Transverse colon (tissue), 4 donors: ENCODE measurements around the gene PDE7B. TPM values are rescaled to one million over a fixed set of nuclear protein-coding genes. Genes with fewer than 3 reads are reported as not detected.
A peak's percentile ranks its signal among the peaks of the same experiment; 100 is the strongest.

ENCODE experiments used
- DNase-seq: peaks from one replicate; pipeline ENCODE4 v3.0.0-alpha.2; 2019
- H3K27ac ChIP-seq, 4 donors: fragments of 200-600 bp; sonication (generic); 2 replicates each; pipeline ENCODE4 v1.5.1; 2016 to 2018; ENCODE audit warnings: inconsistent platforms in 4 of 4
- H3K27me3 ChIP-seq: fragments of 200-600 bp; sonication (generic); 2 replicates; pipeline ENCODE4 v1.5.1; 2017; ENCODE audit warnings: inconsistent platforms
- H3K36me3 ChIP-seq, 4 donors: fragments of 200-600 bp; sonication (generic); 2 replicates each; pipeline ENCODE4 v1.5.1; 2017 to 2019; ENCODE audit warnings: inconsistent platforms in 4 of 4
- H3K4me1 ChIP-seq, 4 donors: fragments of 200-600 bp; sonication (generic); 2 replicates each; pipeline ENCODE4 v1.5.1; 2017 to 2020; ENCODE audit warnings: inconsistent platforms in 4 of 4
- H3K4me3 ChIP-seq, 4 donors: fragments of 200-600 bp; sonication (generic); 1 replicate in 1 of 4; 2 replicates in 3 of 4; pipeline versions ENCODE4 v1.5.1 to v1.6.1; 2017 to 2019; ENCODE audit warnings: inconsistent platforms in 4 of 4
- H3K9me3 ChIP-seq, 2 donors: fragments of 200-600 bp; sonication (generic); 2 replicates each; pipeline ENCODE4 v1.5.1; 2017 to 2019; ENCODE audit warnings: inconsistent platforms in 2 of 2
- EP300 ChIP-seq: sonication (generic); formaldehyde crosslinking; IDR thresholded peaks from one replicate; pipeline ENCODE4 v1.6.1; 2017; ENCODE audit warnings: antibody characterized with exemption, low read depth
- POLR2A ChIP-seq: fragments of 450-650 bp; IDR thresholded peaks from one replicate; pipeline ENCODE4 v1.6.1; 2016; ENCODE audit warnings: antibody characterized with exemption, mild to moderate bottlenecking, moderate library complexity
- POLR2AphosphoS5 ChIP-seq, 3 donors: sonication (generic); formaldehyde crosslinking; IDR thresholded peaks; one replicate each; pipeline ENCODE4 v1.6.1; 2016; ENCODE audit warnings: antibody characterized with exemption in 3 of 3
- WGBS, 2 donors: methylation state at CpG; one replicate each; pipeline ENCODE4 v1.1.5; 2018; ENCODE audit warnings: low coverage in 1 of 2; 5-methylcytosine and 5-hydroxymethylcytosine counted together
- in situ Hi-C, 4 donors: fragments of 200-750 bp; cut with MboI; loops; one replicate each; pipeline versions ENCODE4 v1.15.0 to v1.15.1; 2017; ENCODE audit warnings: low sequenced_read_pairs in 3 of 4, low pct_ligation_motif_present in 1 of 4, low pct_unique_long_range_greater_than_20kb in 1 of 4
- intact Hi-C: fragments of 100-400 bp; cut with DNase I; formaldehyde crosslinking; loops from one replicate; pipeline ENCODE4 v1.15.1; 2023; ENCODE audit warnings: low total_unique reads
- total RNA-seq, 4 donors: library from RNA; depleted of rRNA; stranded (reverse); fragments of >200 nt; gene quantifications; one replicate each; pipeline ENCODE4 v1.1.0, GENCODE V29; 2016
- TF ChIP-seq, protein P1 (sequence below), 5 experiments: fragments of 200-600 bp in 3 of 5; fragments of 450-650 bp in 2 of 5; sonication (generic) in 3 of 5; IDR thresholded peaks; 1 replicate in 2 of 5; 2 replicates in 3 of 5; pipeline ENCODE4 v1.5.1; 2016 to 2017; ENCODE audit warnings: antibody characterized with exemption in 5 of 5, inconsistent platforms in 3 of 5, mild to moderate bottlenecking in 2 of 5, moderate library complexity in 1 of 5

PDE7B gene
- total RNA-seq, 4 donors from 2014 or later: 0.40 to 2.2 (median 1.4) TPM

DNA sequence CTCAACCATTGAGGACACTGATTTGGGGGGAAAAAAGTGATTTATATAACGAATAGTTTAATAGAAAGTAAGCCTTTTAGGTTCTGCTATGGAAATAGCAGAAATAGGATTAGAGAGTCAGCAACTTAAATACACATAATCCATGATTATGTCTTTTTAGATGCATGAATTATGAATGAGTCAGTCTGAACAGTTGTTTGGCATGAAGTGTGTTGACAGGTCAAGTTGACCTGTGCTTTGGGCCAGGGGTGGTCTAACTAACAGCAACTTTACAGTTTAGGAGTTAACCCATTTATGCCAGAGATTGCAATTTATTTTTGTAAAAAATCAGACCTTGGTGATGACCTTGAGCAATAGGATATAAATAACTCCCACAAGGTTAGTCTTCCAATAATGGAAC lies 207.4 kb downstream of the PDE7B start:
- Histone ChIP-seq H3K9me3 (no peaks in the 10 kb centered on the region), H3K27ac (no peak overlapping the region), H3K36me3 (no peaks in the 10 kb centered on the region), H3K4me3 (no peak overlapping the region), H3K4me1 (no peaks in the 10 kb centered on the region), H3K27me3 (no peaks in the 10 kb centered on the region)
- in situ Hi-C loops (no loop called here), intact Hi-C loops (no loop called here)
- TF ChIP-seq POLR2AphosphoS5 (IDR thresholded peaks at IDR 0.05) (no peak), POLR2A (no peak), EP300 (no peak)
- TF ChIP-seq, protein P1, sequence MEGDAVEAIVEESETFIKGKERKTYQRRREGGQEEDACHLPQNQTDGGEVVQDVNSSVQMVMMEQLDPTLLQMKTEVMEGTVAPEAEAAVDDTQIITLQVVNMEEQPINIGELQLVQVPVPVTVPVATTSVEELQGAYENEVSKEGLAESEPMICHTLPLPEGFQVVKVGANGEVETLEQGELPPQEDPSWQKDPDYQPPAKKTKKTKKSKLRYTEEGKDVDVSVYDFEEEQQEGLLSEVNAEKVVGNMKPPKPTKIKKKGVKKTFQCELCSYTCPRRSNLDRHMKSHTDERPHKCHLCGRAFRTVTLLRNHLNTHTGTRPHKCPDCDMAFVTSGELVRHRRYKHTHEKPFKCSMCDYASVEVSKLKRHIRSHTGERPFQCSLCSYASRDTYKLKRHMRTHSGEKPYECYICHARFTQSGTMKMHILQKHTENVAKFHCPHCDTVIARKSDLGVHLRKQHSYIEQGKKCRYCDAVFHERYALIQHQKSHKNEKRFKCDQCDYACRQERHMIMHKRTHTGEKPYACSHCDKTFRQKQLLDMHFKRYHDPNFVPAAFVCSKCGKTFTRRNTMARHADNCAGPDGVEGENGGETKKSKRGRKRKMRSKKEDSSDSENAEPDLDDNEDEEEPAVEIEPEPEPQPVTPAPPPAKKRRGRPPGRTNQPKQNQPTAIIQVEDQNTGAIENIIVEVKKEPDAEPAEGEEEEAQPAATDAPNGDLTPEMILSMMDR (IDR thresholded peaks at IDR 0.05): no peak
- WGBS, 2 donors: 65 to 75% methylated on average over 1 of the region's 1 CpG
- no peak for DNase-seq

DNA sequence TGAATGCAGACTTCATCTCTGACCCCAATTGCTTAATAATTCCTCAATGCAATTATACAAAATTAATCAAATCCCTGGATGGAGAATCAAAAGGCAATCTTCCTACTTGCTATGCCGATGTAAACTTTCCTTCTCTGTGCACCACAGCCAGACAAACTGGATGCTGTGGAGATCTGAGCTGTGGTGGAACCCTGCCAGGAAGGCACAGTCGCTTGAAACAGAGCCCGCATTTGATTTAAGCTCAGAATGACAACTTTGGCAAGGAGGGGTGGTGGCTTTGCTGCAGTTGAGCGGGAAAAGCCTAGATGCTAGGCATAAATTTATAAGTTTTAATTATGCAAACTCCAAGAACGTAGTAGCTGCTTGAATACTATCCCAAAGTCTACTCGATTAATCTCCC lies 207.8 kb downstream of the PDE7B start:
- H3K27me3 ChIP-seq: no peaks in the 10 kb centered on the region
- H3K4me3 ChIP-seq: no peak overlapping the region
- H3K27ac ChIP-seq: no peak overlapping the region
- H3K4me1 ChIP-seq: no peaks in the 10 kb centered on the region
- peak; percentile 9 for DNase-seq
- intact Hi-C loops (no loop called here), in situ Hi-C loops (no loop called here)
- no peaks in the 10 kb centered on the region for H3K36me3 ChIP-seq
- TF ChIP-seq POLR2AphosphoS5 (IDR thresholded peaks at IDR 0.05) (no peak), EP300 (no peak), POLR2A (no peak)
- TF ChIP-seq, protein P1 (IDR thresholded peaks at IDR 0.05): no peak
- 59 to 63% methylated on average over 6 of the region's 6 CpGs for WGBS, 2 donors
- no peaks in the 10 kb centered on the region for H3K9me3 ChIP-seq

DNA sequence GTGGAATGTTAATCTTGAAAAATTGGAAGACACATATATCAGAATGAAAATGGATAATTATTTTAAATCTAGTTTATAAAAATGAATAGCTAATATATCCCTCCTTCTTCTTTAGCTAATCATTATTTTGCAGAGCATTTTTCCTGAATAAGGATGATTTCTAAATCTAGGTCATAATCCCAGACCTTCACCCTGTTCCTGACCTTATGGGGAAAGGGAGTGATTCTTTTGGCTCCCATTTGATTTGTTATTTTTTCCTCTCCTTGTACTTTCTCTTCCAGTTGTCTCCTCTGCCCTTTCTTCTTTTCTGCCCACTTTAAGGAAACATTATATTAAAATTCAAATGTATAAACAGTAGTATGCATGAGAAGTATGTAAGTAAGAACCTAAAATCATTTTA lies 208.6 kb downstream of the PDE7B start:
- TF ChIP-seq POLR2AphosphoS5 (IDR thresholded peaks at IDR 0.05): no peak
- no peak for TF ChIP-seq EP300
- TF ChIP-seq POLR2A: no peak
- TF ChIP-seq, protein P1 (IDR thresholded peaks at IDR 0.05): no peak
- Histone ChIP-seq H3K36me3 (no peaks in the 10 kb centered on the region), H3K27me3 (no peaks in the 10 kb centered on the region), H3K4me3 (no peak overlapping the region), H3K9me3 (no peaks in the 10 kb centered on the region), H3K27ac (no peak overlapping the region), H3K4me1 (no peaks in the 10 kb centered on the region)
- intact Hi-C loops (no loop called here), in situ Hi-C loops (no loop called here)
- DNase-seq: no peak

DNA sequence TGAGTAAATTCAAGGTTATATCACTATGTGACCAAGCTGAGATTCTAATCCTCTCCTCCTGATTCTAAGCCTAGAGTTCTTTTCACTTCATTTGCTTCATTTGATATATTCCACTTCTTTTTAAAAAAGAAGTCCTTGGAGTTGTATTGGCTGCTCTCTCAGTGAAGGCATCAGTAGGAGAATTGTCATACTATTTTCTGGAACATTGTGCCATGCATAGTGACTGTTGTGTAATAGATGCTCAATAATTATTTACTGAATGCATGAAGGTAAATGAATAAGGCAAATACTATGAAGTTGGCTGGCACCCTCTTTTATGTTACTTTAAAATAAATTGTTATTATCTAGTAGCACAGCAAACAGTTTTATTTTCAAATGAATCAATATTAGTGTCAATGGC lies 209.3 kb downstream of the PDE7B start:
- Histone ChIP-seq H3K9me3 (no peaks in the 10 kb centered on the region), H3K27me3 (no peaks in the 10 kb centered on the region), H3K4me1 (no peaks in the 10 kb centered on the region), H3K27ac (no peak overlapping the region), H3K4me3 (no peak overlapping the region), H3K36me3 (no peaks in the 10 kb centered on the region)
- intact Hi-C loops: no loop called here
- no peak for DNase-seq
- in situ Hi-C loops: no loop called here
- TF ChIP-seq POLR2A: no peak
- no peak for TF ChIP-seq POLR2AphosphoS5 (IDR thresholded peaks at IDR 0.05)
- TF ChIP-seq, protein P1 (IDR thresholded peaks at IDR 0.05): no peak
- TF ChIP-seq EP300: no peak
